Neural cell (in vitro differentiated cells): ENCODE measurements around the gene DNHD1. TPM values are rescaled to one million over a fixed set of nuclear protein-coding genes. Genes with fewer than 3 reads are reported as not detected.

Experiments
- H2AFZ ChIP-seq: fragments of 200-600, 300-800 bp; sonication (generic), shearing (Covaris generic); 2 replicates; pipeline ENCODE4 v1.6.0; 2014; ENCODE audit warnings: low read depth, mild to moderate bottlenecking, antibody characterized with exemption, low read length, moderate library complexity
- H3F3A ChIP-seq: fragments of 200-600 bp; shearing (Covaris generic); 2 replicates; pipeline ENCODE4 v1.6.1; 2016; ENCODE audit warnings: mild to moderate bottlenecking, moderate library complexity, mixed read lengths, antibody characterized with exemption, low read length; ENCODE audit not compliant: insufficient read depth, poor library complexity, severe bottlenecking
- H3K27ac ChIP-seq: fragments of 200-600, 300-800 bp; sonication (generic), shearing (Covaris generic); 2 replicates; pipeline ENCODE4 v1.5.1; 2014; ENCODE audit warnings: mild to moderate bottlenecking, low read length, moderate library complexity
- H3K27me3 ChIP-seq: fragments of 300-800, 200-600 bp; sonication (generic), shearing (Covaris generic); 2 replicates; pipeline ENCODE4 v1.6.0; 2014; ENCODE audit warnings: mild to moderate bottlenecking, low read depth, low read length, moderate library complexity; ENCODE audit not compliant: insufficient read depth
- H3K36me3 ChIP-seq: fragments of 300-800, 200-600 bp; sonication (generic), shearing (Covaris generic); 2 replicates; pipeline ENCODE4 v1.5.1; 2014; ENCODE audit warnings: mild to moderate bottlenecking, antibody characterized with exemption, low read length, moderate library complexity; ENCODE audit not compliant: insufficient read depth
- H3K4me2 ChIP-seq: fragments of 300-800, 200-600 bp; sonication (generic), shearing (Covaris generic); 2 replicates; pipeline ENCODE4 v1.6.0; 2014; ENCODE audit warnings: mild to moderate bottlenecking, low read length
- H3K4me3 ChIP-seq: fragments of 300-800, 200-600 bp; sonication (generic), shearing (Covaris generic); 2 replicates; pipeline ENCODE4 v1.5.1; 2014; ENCODE audit warnings: mild to moderate bottlenecking, low read length, moderate library complexity
- H3K79me2 ChIP-seq: fragments of 200-600 bp; shearing (Covaris generic); replicated peaks from 2 replicates; pipeline ENCODE4 v1.6.0; 2014; ENCODE audit warnings: mild to moderate bottlenecking, low read length, moderate library complexity; ENCODE audit not compliant: insufficient read depth
- H3K9ac ChIP-seq: fragments of 300-800, 200-600 bp; sonication (generic), shearing (Covaris generic); 2 replicates; pipeline ENCODE4 v1.6.1; 2016; ENCODE audit warnings: mild to moderate bottlenecking, low read length, mixed read lengths
- H3K9me2 ChIP-seq: fragments of 200-600 bp; shearing (Covaris generic); 2 replicates; pipeline ENCODE4 v1.6.1; 2016; ENCODE audit warnings: mild to moderate bottlenecking, low read length, mixed read lengths; ENCODE audit not compliant: insufficient read depth
- H3K9me3 ChIP-seq: fragments of 200-600, 300-800 bp; sonication (generic), shearing (Covaris generic); 2 replicates; pipeline ENCODE4 v1.6.1; 2016; ENCODE audit warnings: mild to moderate bottlenecking, mixed run types, low read length, moderate library complexity, mixed read lengths
- H4K20me1 ChIP-seq: fragments of 200-600 bp; shearing (Covaris generic); 2 replicates; pipeline ENCODE4 v1.6.1; 2016; ENCODE audit warnings: mild to moderate bottlenecking, mixed run types; ENCODE audit not compliant: insufficient read depth
- CTCF ChIP-seq: fragments of 450-650 bp; IDR thresholded peaks from 2 replicates; pipeline ENCODE4 v1.5.1; 2014; ENCODE audit warnings: antibody characterized with exemption, mild to moderate bottlenecking, moderate library complexity; ENCODE audit not compliant: poor library complexity, severe bottlenecking
- EP300 ChIP-seq: fragments of 450-650 bp; conservative IDR thresholded peaks from 2 replicates; pipeline ENCODE4 v1.6.1; 2014; ENCODE audit warnings: antibody characterized with exemption, mild to moderate bottlenecking, moderate library complexity; ENCODE audit not compliant: poor library complexity, severe bottlenecking
- EZH2 ChIP-seq: fragments of 200-600, 300-800 bp; shearing (Covaris generic), sonication (generic); IDR thresholded peaks from 2 replicates; pipeline ENCODE4 v1.6.1; 2014; ENCODE audit warnings: antibody characterized with exemption, low read length, borderline replicate concordance, mild to moderate bottlenecking; ENCODE audit not compliant: insufficient read depth, poor library complexity, severe bottlenecking
- MXI1 ChIP-seq: fragments of 450-650 bp; conservative IDR thresholded peaks from 2 replicates; pipeline ENCODE4 v1.6.1; 2014; ENCODE audit warnings: antibody characterized with exemption, mild to moderate bottlenecking; ENCODE audit not compliant: poor library complexity, severe bottlenecking
- POLR2AphosphoS5 ChIP-seq: IDR thresholded peaks from 2 replicates; pipeline ENCODE4 v1.6.1; 2012
- RAD21 ChIP-seq: fragments of 450-650 bp; conservative IDR thresholded peaks from 2 replicates; pipeline ENCODE4 v1.6.1; 2014; ENCODE audit warnings: antibody characterized with exemption, mild to moderate bottlenecking, moderate library complexity
- REST ChIP-seq: IDR thresholded peaks from 2 replicates; pipeline ENCODE4 v1.6.1; 2012; ENCODE audit warnings: borderline replicate concordance
- SMC3 ChIP-seq: fragments of 450-650 bp; conservative IDR thresholded peaks from 2 replicates; pipeline ENCODE4 v1.6.1; 2014; ENCODE audit warnings: antibody characterized with exemption, mild to moderate bottlenecking, moderate library complexity; ENCODE audit not compliant: poor library complexity
- TAF1 ChIP-seq: IDR thresholded peaks from 2 replicates; pipeline ENCODE4 v1.6.1; 2012; ENCODE audit warnings: low read depth
- polyA plus RNA-seq: library from polyadenylated mRNA; depleted of rRNA; stranded (reverse); fragments of >200 nt; gene quantifications from 2 replicates; pipeline ENCODE4 v1.2.3, GENCODE V29; 2014

Gene DNHD1
- polyA plus RNA-seq, 1 donor from 2014 or later, result 5.1 TPM

GRCh38 chr11:6574816-6575715 is 78.0 kb downstream of the DNHD1 start:
- Histone ChIP-seq H3K27ac (no peak overlapping the region), H3K9ac (no peak overlapping the region), H3K27me3 (no peaks in the 10 kb centered on the region), H4K20me1 (no peaks in the 10 kb centered on the region), H3K79me2 (no peaks in the 10 kb centered on the region), H3K36me3 (no peaks in the 10 kb centered on the region), H3K9me2 (no peaks in the 10 kb centered on the region), H3K4me3 (no peak overlapping the region), H3F3A (no peaks in the 10 kb centered on the region), H3K9me3 (no peaks in the 10 kb centered on the region), H3K4me2 (no peak overlapping the region), H2AFZ (no peak overlapping the region)
- TF ChIP-seq EP300 (no peak), EZH2 (no peak), MXI1 (no peak), CTCF (no peak), POLR2AphosphoS5 (no peak), RAD21 (no peak)

- no peaks in the 10 kb centered on the region for H3K79me2 ChIP-seq
- H3K9ac ChIP-seq, result no peak overlapping the region
- TF ChIP-seq MXI1, result no peak
- no peak for TF ChIP-seq EP300
- TF ChIP-seq EZH2, result no peak
- TF ChIP-seq POLR2AphosphoS5, result no peak
- no peak for TF ChIP-seq REST
- no peak for TF ChIP-seq RAD21
- TF ChIP-seq SMC3, result no peak
- no peak for TF ChIP-seq TAF1
- TF ChIP-seq CTCF, result no peak
- no peaks in the 10 kb centered on the region for H3K9me3 ChIP-seq
- no peak overlapping the region for H2AFZ ChIP-seq
- H3K36me3 ChIP-seq, result no peaks in the 10 kb centered on the region
- no peak overlapping the region for H3K27ac ChIP-seq
- no peaks in the 10 kb centered on the region for H3K9me2 ChIP-seq
- no peaks in the 10 kb centered on the region for H4K20me1 ChIP-seq
- H3K27me3 ChIP-seq, result no peaks in the 10 kb centered on the region
- no peak overlapping the region for H3K4me2 ChIP-seq
- H3F3A ChIP-seq, result no peaks in the 10 kb centered on the region
- H3K4me3 ChIP-seq, result no peak overlapping the region
Observed at GRCh38 chr11:6576471-6577373, 79.6 kb downstream of the DNHD1 start.
